Measurements from ENCODE around the gene RINT1. TPM values are rescaled to one million over a fixed set of nuclear protein-coding genes. Genes with fewer than 3 reads are reported as not detected.

RINT1 gene
- polyA plus RNA-seq, 3 donors = 3.2 to 11.8 (median 5.2) TPM

DNA sequence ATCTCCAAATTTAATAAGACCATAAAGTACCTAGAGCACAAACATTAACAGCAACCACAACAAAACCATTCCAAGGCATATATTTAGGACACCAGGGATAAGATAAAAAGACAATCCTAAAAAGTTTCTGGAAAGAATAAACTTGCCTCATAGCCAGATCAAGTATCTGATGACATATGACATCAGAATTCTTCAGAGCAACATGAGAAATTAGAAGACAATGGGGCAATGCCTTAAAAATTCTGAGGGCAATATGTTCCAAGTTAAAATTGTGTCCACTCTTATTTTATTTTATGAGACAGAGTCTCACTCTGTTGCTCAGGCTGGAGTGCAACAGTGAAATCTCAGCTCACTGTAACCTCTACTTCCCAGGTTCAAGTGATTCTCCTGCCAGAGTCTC is 46.5 kb downstream of the RINT1 start:
- Histone ChIP-seq H3K36me3 (replicated peaks in 1 of 2; ENCODE audit: control insufficient read depth in 1 of 2, insufficient read depth in 2 of 2, low read length in 2 of 2) (no peaks in the 10 kb centered on the region), H3K4me2 (replicated peaks; ENCODE audit: extremely low read depth, low read length, poor library complexity, severe bottlenecking) (no peak overlapping the region), H3K9ac (ENCODE audit: insufficient read depth, low read length, poor library complexity, severe bottlenecking) (no peak overlapping the region), H3K4me1 (ENCODE audit: control insufficient read depth in 1 of 2, insufficient read depth in 2 of 2, low read length in 2 of 2) (peaks cover 8% of the 10 kb centered on the region in 2 donors), H2AFZ (ENCODE audit: insufficient read depth, low read depth, low read length, poor library complexity, severe bottlenecking) (no peak overlapping the region), H3K4me3 (replicated peaks in 1 of 3; ENCODE audit: low read depth in 2 of 3, low read length in 3 of 3) (no peak overlapping the region), H4K20me1 (ENCODE audit: insufficient read depth, low read length) (no peaks in the 10 kb centered on the region), H3K27ac (ENCODE audit: low read depth in 1 of 2, low read length in 2 of 2) (no peak overlapping the region), H3K9me3 (replicated peaks in 1 of 2; ENCODE audit: control insufficient read depth in 1 of 2, insufficient read depth in 1 of 2, low read length in 2 of 2) (peaks cover 3 to 9% of the 10 kb centered on the region in 2 donors), H3K79me2 (ENCODE audit: insufficient read depth, low read length) (no peaks in the 10 kb centered on the region), H3K27me3 (ENCODE audit: control insufficient read depth in 2 of 2, insufficient read depth in 2 of 2, low read length in 2 of 2) (no peaks in the 10 kb centered on the region)
- Mint-ChIP-seq H3K4me1 (peaks cover 8% of the 10 kb centered on the region), H3K9me3 (peaks cover 2 to 19% (median 10%) of the 10 kb centered on the region in 7 donors), H3K27ac (no peak overlapping the region), H3K36me3 (no peaks in the 10 kb centered on the region), H3K4me3 (no peak overlapping the region), H3K27me3 (ENCODE audit: low read depth in 3 of 3) (peaks cover 3 to 10% (median 9%) of the 10 kb centered on the region in 3 donors)
- DNase-seq = no peak
- no peak for TF ChIP-seq CTCF (IDR thresholded peaks at IDR 0.05)
- intact Hi-C loops (cut with micrococcal nuclease) = no loop called here

DNA sequence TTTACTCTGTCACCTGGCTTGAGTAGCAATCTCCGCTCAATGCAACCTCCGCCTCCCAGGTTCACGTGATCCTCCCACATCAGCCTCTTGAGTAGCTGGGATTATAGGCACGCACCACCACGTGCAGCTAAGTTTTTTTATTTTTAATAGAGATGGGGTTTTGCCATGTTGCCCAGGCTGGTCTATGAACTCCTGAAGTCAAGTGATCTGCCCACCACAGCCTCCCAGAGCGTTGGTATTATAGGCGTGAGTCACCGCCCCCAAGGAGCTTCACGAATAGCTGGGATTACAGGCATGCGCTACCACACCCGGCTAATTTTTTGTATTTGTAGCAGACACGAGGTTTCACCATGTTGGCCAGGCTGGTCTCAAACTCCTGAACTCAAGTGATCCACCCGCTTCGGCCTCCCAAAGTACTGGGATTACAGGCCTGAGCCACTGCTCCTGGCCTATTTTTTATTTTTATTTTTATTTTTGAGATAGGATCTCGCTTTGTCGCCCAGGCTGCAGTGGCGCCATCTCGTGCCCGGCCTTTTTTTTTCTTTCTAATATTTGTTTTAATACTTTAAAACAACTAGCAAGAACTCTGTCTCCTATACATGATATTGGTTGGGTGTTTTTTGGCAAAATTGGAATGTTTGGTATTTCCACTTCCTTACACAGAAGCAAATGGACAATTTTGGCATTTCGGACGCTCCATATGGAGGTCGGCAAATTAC is 48.2 kb downstream of the RINT1 start:
- Histone ChIP-seq H3K27me3 (ENCODE audit: control insufficient read depth in 2 of 2, insufficient read depth in 2 of 2, low read length in 2 of 2) (no peaks in the 10 kb centered on the region), H3K27ac (ENCODE audit: low read depth in 1 of 2, low read length in 2 of 2) (no peak overlapping the region), H3K4me2 (replicated peaks; ENCODE audit: extremely low read depth, low read length, poor library complexity, severe bottlenecking) (no peak overlapping the region), H3K9me3 (replicated peaks in 1 of 2; ENCODE audit: control insufficient read depth in 1 of 2, insufficient read depth in 1 of 2, low read length in 2 of 2) (peaks cover 11 to 23% of the 10 kb centered on the region in 2 donors), H3K79me2 (ENCODE audit: insufficient read depth, low read length) (no peaks in the 10 kb centered on the region), H3K4me1 (ENCODE audit: control insufficient read depth in 1 of 2, insufficient read depth in 2 of 2, low read length in 2 of 2) (peaks cover 8% of the 10 kb centered on the region in 2 donors), H3K9ac (ENCODE audit: insufficient read depth, low read length, poor library complexity, severe bottlenecking) (no peak overlapping the region), H3K4me3 (replicated peaks in 1 of 3; ENCODE audit: low read depth in 2 of 3, low read length in 3 of 3) (no peak overlapping the region), H4K20me1 (ENCODE audit: insufficient read depth, low read length) (no peaks in the 10 kb centered on the region), H2AFZ (ENCODE audit: insufficient read depth, low read depth, low read length, poor library complexity, severe bottlenecking) (no peak overlapping the region), H3K36me3 (replicated peaks in 1 of 2; ENCODE audit: control insufficient read depth in 1 of 2, insufficient read depth in 2 of 2, low read length in 2 of 2) (no peaks in the 10 kb centered on the region)
- no peak for DNase-seq
- no peak overlapping the region for H3K4me3 Mint-ChIP-seq
- 90% methylated on average over 7 of the region's 22 CpGs for WGBS (ENCODE audit: insufficient coverage)
- H3K27me3 Mint-ChIP-seq (ENCODE audit: low read depth in 3 of 3) = peaks cover 3 to 10% (median 9%) of the 10 kb centered on the region in 3 donors
- H3K36me3 Mint-ChIP-seq = peaks cover 0 to 3% of the 10 kb centered on the region in 2 donors
- H3K27ac Mint-ChIP-seq = no peak overlapping the region
- TF ChIP-seq CTCF (IDR thresholded peaks at IDR 0.05) = no peak
- peaks cover 8% of the 10 kb centered on the region for H3K4me1 Mint-ChIP-seq
- intact Hi-C loops (cut with micrococcal nuclease) = no loop called here
- H3K9me3 Mint-ChIP-seq = peaks cover 8 to 27% (median 19%) of the 10 kb centered on the region in 7 donors
